OCI-LY3 (cell line): ENCODE results near the gene MS4A7.

Source experiments
- EZH2phosphoT487 ChIP-seq: fragments of 200-600 bp; shearing (Covaris generic); IDR thresholded peaks from 2 replicates; pipeline ENCODE4 v1.6.1; 2018; ENCODE audit warnings: antibody characterized with exemption, mixed run types, low read depth
- TF ChIP-seq, protein P1 (sequence below): fragments of 200-600, 300-600 bp; sonication (generic); IDR thresholded peaks from 2 replicates; pipeline ENCODE4 v1.5.1; 2014; ENCODE audit warnings: antibody characterized with exemption, low read length, low read depth

GRCh38 chr11:60433401-60433800 lies 55.1 kb downstream of the MS4A7 start:
- TF ChIP-seq, protein P1, sequence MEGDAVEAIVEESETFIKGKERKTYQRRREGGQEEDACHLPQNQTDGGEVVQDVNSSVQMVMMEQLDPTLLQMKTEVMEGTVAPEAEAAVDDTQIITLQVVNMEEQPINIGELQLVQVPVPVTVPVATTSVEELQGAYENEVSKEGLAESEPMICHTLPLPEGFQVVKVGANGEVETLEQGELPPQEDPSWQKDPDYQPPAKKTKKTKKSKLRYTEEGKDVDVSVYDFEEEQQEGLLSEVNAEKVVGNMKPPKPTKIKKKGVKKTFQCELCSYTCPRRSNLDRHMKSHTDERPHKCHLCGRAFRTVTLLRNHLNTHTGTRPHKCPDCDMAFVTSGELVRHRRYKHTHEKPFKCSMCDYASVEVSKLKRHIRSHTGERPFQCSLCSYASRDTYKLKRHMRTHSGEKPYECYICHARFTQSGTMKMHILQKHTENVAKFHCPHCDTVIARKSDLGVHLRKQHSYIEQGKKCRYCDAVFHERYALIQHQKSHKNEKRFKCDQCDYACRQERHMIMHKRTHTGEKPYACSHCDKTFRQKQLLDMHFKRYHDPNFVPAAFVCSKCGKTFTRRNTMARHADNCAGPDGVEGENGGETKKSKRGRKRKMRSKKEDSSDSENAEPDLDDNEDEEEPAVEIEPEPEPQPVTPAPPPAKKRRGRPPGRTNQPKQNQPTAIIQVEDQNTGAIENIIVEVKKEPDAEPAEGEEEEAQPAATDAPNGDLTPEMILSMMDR, result no peak
- TF ChIP-seq EZH2phosphoT487, result no peak
